HG02885 (cell line): ENCODE data around the gene OLIG1.
A peak's percentile ranks its signal among the peaks of the same experiment; 100 is the strongest.

Experiments used
- ATAC-seq: cut with Tn5 transposase; IDR thresholded peaks from one replicate; pipeline ENCODE4 v1.9.1; 2021; ENCODE audit warnings: mild to moderate bottlenecking; ENCODE audit not compliant: unreplicated experiment, poor library complexity

The OLIG1 gene

GRCh38 chr21:33059380-33059841 is 10.5 kb upstream of the OLIG1 start:
- ATAC-seq: no peak

- no peak for ATAC-seq
Measured at GRCh38 chr21:33061233-33061632, 8.7 kb upstream of the OLIG1 start.

GRCh38 chr21:33063375-33063883 is 6.5 kb upstream of the OLIG1 start:
- no peak for ATAC-seq

DNA sequence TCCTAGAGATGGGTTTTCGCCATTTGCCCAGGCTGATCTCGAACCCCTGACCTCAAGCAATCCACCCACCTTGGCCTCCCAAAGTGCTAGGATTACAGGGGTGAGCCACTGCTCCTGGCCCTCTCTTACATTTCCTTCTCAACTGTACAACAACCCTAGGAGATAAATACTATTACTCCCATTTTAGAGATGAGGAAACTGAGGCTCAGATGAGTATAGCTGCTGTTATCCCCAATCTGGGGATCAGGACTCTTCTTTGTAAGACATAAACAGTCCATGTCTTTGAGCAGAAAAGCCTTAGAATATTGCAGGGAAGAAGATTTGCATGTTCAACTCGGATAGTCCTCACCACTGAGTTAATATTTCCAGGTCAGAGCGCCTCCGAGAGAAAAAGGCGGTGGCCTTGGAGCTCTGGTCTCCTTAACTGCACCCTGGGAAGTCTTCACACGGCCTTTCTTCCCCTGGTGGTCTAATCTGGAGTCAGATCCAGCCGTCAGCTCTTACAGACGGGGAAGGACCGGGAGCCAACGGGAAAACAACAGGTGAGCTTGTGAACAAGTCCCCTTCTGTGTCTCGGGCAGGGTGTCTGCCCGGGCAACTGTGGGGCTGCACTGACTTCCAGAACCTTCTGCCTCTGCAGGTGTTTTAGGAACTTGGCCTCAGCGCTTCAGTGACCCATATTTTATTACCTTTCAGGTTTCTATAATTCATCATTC is 5.9 kb upstream of the OLIG1 start:
- no peak for ATAC-seq

GRCh38 chr21:33064623-33065390 is 5.1 kb upstream of the OLIG1 start:
- no peak for ATAC-seq

DNA sequence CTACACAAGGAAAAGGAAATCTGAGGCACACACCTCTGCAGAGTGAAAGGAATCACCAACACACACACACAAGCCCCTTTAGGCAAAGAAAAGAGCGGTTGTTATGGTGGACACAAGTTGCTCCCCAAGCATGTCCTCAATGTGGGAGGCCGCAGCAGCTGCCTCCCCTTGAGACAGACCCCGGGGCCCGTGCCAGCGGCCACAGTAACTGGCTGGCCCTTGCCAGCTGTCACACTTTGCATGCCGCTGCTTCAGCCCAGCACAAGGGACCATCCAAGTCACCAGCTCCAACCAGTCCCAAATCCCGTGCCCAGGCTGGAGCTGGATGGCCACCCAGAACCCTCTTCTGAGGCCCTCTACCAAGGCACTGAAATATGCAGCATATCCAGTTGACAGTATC is 2.9 kb upstream of the OLIG1 start:
- ATAC-seq: no peak

DNA sequence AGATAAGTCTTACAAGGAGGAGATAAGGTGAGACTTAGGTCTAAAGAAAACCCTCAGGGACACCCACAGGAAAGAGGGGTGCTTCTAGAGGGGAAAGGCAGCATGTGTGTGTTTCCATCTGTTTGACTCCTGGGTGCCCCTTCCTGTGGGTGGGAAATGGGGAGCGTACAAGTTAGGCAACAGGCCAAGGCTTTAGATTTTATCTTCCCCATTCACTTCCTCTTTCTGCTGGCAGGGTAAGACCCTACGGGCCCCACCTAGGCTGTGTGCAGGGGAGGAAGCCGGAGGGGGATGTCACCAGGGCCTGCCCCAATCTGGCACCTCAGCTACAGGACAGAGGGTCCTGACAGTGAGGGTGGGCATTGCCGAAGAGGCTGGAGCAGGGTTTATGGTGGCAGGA is 2.5 kb upstream of the OLIG1 start:
- no peak for ATAC-seq

DNA sequence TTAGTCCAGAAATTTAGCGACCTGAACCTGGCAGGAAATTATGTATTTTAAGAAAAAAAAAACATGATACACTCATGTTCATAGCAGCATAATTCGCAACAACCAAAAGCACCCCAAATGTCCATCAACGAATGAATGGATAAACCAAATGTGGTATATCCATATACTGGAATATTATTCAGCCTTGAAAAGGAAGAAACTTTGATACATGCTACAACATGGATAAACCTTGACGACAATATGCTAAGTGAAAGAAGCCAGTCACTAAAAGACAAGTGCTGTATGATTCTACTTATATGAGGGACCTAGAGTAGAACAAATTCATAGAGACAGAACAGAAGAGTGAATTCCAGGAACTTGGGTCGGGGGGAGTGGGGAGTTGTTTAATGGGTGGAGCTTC is 698 bp upstream of the OLIG1 start:
- ATAC-seq: no peak

DNA sequence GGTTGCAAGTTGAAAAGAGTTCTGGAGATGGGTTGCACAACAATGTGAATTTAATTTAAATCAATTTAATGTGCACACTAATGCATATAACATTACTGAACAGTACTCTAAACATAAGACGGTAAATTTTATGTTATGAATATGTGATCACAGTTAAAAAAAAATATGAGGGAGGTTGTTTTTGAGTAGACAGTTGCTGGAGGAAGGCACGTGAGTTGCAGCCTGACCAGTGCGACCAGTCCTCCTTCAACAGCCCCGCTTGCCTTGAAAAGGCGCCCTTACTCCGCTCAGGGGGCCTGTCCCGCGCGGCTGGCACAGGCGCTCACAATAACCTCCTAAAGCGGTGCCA is 322 bp upstream of the OLIG1 start:
- no peak for ATAC-seq

DNA sequence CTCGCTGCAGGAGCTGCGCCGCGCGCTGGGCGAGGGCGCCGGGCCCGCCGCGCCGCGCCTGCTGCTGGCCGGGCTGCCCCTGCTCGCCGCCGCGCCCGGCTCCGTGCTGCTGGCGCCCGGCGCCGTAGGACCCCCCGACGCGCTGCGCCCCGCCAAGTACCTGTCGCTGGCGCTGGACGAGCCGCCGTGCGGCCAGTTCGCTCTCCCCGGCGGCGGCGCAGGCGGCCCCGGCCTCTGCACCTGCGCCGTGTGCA is 730 bp downstream of the OLIG1 start:
- ATAC-seq: no peak

DNA sequence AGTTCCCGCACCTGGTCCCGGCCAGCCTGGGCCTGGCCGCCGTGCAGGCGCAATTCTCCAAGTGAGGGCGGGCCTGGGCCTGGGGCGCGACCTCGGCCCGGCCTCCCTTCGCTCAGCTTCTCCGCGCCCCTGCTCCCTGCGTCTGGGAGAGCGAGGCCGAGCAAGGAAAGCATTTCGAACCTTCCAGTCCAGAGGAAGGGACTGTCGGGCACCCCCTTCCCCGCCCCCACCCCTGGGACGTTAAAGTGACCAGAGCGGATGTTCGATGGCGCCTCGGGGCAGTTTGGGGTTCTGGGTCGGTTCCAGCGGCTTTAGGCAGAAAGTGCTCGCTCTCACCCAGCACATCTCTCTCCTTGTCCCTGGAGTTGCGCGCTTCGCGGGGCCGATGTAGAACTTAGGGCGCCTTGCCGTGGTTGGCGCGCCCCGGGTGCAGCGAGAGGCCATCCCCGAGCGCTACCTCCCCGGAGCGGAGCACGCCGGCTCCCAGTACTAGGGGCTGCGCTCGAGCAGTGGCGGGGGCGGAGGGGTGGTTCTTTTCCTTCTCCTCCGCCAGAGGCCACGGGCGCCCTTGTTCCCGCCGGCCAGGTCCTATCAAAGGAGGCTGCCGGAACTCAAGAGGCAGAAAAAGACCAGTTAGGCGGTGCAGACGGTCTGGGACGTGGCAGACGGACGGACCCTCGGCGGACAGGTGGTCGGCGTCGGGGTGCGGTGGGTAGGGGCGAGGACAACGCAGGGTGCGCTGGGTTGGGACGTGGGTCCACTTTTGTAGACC is 1.2 kb downstream of the OLIG1 start:
- no peak for ATAC-seq

- no peak for ATAC-seq
Measured at GRCh38 chr21:33071770-33072306, 1.9 kb downstream of the OLIG1 start.

GRCh38 chr21:33073636-33074035 is 3.7 kb downstream of the OLIG1 start:
- no peak for ATAC-seq

DNA sequence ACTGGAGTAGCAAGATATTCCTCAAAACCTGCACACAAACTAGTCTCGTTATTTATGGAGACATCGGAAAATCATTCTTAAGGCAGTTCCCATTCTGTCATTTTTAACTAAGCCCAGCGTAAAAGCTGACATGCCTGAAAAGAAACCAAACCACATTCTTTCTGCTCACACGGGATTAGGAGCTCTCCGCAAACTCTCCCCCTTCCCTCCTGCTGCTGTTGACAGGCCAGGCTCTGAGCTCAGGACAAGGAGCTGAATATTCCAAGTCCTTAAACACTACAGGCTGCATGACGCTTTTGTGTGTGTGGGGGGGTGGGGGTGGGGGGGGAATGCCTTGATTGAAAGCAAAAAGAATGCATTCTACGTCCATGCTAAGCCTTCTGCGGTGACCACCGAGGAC is 5.2 kb downstream of the OLIG1 start:
- no peak for ATAC-seq

DNA sequence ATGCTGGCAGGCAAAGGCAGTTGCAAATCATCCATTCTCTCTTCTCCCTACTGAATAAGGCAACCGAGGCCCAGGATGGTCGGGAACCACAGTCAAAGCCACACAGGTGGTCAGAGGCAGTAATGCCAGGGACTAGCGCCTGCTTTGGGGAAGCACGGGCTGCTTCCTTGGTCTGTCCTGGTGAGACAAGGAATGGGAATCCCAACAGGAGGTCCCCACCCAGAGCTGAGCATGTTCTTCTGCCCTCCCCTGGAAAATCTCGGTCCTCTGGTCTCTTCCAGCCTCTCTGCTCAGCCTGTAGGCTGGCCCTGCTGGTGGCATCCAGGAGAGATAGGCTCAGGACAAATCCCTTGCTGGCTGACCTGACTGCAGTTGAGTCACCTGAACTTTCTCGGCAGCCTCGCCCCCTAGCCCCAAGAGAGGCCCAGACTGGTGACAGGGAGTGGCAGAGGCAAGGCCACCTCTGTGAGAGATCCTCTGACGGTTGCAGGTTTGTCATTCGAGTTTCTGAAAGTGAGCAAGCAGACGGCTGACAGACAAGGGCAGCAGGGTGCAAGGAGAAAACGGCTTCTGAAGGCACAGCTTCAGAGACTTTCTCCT is 5.8 kb downstream of the OLIG1 start:
- no peak for ATAC-seq

- no peak for ATAC-seq
Measured at GRCh38 chr21:33076600-33077329, 6.8 kb downstream of the OLIG1 start.

DNA sequence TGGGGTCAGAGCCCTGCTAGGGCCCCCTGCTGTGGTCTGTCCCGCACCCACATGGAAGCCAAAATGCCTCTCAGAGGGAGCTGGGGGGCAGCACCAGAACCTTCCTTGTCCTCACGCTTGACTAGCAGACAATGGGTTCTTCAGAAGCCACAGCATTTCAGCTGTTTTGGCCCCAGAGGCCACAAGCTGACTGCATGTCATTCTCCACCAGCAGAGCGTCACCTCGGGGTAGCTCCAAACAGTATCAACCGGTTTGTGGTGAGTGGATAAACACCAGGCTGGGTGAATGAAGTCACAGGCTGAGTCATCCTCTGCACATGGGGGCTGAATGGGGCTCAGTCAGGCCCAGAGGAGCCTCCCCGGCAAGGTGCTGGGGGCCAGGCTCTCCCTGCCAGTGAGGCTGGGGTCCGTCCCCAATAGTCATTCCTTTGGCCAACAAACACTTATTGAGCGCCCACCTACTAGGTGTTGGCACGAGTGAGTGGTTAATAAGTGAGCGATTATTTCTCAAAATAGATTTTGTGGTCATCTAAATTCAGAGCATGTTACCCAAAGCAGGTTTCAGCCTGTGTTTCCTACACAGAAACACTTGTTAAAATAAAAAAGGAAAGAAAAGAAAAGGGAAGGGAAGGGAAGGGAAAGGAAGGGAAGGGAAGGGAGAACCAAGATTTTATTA is 9.1 kb downstream of the OLIG1 start:
- peak; percentile 97 for ATAC-seq

- ATAC-seq: no peak
Measured at GRCh38 chr21:33080376-33080775, 10.4 kb downstream of the OLIG1 start.

DNA sequence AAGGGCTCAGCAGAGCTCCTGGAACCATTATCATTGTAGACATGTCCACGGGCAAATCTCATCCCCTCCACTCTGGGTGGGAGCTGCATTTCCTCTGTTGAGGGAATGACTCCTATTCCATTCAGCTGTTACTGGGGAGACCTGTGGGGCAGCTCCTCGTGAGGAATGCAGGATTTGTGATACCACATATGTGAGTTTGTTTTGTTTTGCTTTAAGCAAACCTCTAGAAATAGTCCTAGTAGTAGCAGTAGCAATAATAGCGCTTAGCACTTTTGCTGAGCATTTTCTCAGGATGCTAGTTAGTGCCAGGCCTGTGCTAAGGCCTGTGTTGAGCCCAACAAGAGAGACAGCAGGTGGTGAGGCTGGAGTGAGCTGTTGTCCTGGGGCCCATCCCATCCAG is 10.8 kb downstream of the OLIG1 start:
- ATAC-seq: no peak
